Subcutaneous adipose tissue (tissue), 4 donors: ENCODE data around the gene CPXM1. TPM values are rescaled to one million over a fixed set of nuclear protein-coding genes. Genes with fewer than 3 reads are reported as not detected.

Source experiments
- total RNA-seq, 4 donors: library from RNA; depleted of rRNA; stranded (reverse); fragments of >200 nt; gene quantifications; one replicate each; pipeline ENCODE4 v1.1.0, GENCODE V29; 2016
- TF ChIP-seq, protein P1 (sequence below): fragments of 450-650 bp; IDR thresholded peaks from one replicate; pipeline ENCODE4 v1.5.1; 2016; ENCODE audit warnings: low read depth, mild to moderate bottlenecking, control low read depth, antibody characterized with exemption, moderate library complexity

The CPXM1 gene
- total RNA-seq, 4 donors from 2014 or later = 9.8 to 85.5 (median 19.9) TPM

DNA sequence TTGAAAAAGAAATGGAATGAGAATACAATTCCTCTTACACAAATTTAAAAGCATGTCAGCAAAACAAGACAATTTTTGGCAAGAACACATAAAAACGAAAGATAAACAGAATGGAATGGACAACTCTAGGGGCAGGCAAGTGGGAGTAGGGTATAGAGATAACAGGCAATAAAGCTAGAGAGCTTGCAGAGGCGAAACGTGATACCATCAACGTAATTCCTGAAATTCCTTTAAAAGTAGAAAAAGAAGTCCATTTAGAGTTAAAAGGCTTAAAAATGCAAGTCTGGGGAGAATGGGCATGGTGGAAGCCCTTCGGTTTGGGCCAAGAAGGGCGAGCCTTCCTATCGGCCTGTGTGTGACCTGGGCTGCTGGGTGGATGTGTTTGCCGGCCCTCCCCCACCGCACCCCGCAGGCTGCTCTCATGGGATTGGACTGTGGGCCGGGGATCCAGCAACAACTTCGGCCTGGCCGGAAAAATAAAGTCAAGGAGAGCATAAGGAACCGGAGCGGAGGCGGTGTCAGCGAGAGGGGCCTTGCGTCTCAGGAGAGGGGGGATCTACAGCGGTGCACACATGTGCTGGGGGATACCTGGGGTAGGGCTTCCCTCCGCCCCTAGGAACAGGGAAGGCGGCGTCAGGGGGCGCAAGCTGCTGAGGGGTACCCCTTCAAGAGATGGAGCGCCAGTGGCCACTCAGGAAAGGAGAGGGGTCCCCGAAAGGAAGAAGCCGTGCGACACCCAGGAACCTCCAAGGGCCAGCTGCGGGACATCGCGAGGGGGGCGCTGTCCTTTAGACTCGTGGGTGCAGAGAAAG is 19.9 kb upstream of the CPXM1 start:
- TF ChIP-seq, protein P1, sequence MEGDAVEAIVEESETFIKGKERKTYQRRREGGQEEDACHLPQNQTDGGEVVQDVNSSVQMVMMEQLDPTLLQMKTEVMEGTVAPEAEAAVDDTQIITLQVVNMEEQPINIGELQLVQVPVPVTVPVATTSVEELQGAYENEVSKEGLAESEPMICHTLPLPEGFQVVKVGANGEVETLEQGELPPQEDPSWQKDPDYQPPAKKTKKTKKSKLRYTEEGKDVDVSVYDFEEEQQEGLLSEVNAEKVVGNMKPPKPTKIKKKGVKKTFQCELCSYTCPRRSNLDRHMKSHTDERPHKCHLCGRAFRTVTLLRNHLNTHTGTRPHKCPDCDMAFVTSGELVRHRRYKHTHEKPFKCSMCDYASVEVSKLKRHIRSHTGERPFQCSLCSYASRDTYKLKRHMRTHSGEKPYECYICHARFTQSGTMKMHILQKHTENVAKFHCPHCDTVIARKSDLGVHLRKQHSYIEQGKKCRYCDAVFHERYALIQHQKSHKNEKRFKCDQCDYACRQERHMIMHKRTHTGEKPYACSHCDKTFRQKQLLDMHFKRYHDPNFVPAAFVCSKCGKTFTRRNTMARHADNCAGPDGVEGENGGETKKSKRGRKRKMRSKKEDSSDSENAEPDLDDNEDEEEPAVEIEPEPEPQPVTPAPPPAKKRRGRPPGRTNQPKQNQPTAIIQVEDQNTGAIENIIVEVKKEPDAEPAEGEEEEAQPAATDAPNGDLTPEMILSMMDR = no peak

DNA sequence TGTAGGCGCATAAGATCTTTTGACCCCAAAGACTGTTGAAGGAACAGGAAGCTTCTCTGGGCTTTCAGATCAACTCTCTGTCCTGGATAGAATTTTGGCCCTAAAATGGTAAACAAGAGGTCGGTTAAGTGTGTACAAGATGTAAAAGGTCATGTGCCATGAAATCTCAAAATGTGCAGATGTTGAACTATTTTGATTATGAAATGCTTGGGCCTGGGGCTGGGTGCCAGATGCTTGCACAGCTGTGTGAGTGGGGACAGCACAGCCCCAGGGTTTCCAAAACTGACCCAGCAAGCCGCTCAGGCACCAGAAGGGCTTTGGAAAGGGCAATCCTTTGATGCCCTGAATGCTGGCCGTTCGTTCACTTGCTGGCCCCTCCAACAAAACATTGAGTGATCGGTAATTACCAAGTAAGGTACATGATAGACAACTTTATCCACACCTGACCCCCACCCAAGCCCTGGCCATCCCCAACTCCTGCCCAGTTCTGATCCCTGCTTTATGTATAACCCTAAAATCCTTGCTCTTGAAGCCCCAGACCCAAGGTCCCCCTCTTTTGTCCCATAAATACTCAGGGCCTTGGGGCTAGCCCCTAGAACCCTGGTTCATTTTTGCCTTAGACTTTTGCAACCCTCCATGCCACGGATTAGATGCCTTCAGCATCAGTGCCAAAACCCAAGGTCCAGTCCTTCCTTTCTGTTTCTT is 17.6 kb upstream of the CPXM1 start:
- TF ChIP-seq, protein P1 = no peak

DNA sequence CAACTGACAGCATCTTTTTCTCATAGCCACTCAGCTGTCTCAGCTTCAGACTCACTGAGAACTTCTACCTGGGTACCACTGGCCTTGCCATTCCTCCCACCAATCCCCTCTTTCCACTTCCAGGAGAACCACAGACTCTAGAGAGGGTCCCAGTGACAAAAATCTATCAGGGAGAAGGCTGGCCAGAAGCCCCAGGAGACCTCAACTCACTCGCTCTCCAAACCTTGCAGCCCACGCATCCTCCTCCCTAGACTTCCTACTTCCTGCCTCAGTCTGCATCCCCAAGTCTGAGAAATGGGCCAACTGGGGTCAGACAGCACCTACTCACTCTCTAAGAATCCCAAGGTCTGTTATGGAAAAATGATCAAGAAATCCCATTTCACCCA is 16.9 kb upstream of the CPXM1 start:
- TF ChIP-seq, protein P1 = no peak

- TF ChIP-seq, protein P1 = no peak
These were observed 16.3 kb upstream of the CPXM1 start for GRCh38 chr20:2816583-2817340.

DNA sequence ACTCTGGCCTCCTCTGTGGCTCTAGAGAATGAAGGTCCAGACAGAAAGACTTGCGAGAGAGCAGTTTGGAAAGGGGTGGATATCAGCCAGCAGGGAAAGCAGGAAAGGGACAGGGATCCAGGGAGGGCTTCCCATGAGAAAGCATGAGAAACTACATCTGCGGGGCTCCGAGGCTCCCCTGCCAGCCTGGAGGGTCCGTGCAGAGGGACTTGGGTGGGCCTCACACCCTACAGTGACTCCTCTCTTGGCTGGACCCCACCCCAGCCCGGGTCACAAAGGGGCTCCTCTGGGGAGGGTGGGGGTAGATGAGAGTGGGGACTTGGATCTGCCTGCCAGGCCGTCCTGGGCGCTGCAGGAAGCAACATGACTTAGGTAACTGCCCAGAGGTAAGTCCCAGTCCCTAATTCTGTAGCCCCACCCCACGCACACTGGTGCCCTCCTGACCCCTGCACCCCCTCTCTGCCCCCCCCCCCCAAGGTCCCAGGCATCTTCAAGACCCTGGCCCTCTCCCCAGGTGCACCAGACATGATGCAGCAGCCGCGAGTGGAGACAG is 15.7 kb upstream of the CPXM1 start, which contains the start of gene TMEM239:
Gene TMEM239 (plus strand): TSS at position 335 of the 553 bp plus-strand sequence. CDS start 191 bp downstream, at position 526.
- TF ChIP-seq, protein P1 = no peak

GRCh38 chr20:2815242-2815900 is 14.9 kb upstream of the CPXM1 start:
- TF ChIP-seq, protein P1 = no peak
